Loucy (cell line): ENCODE data around the gene PDE4D.

Source experiments
- H2AFZ ChIP-seq: fragments of 200-600 bp; sonication (generic); 2 replicates; pipeline ENCODE4 v1.6.0; 2016; ENCODE audit warnings: antibody characterized with exemption, mild to moderate bottlenecking, low read length, moderate library complexity
- H3F3A ChIP-seq: fragments of 200-600 bp; 2 replicates; pipeline ENCODE4 v1.6.0; 2016; ENCODE audit warnings: antibody characterized with exemption, low read depth, mild to moderate bottlenecking
- H3K27me3 ChIP-seq: fragments of 200-600 bp; sonication (generic); 2 replicates; pipeline ENCODE4 v1.6.1; 2014; ENCODE audit warnings: low read length, mild to moderate bottlenecking; ENCODE audit not compliant: insufficient read depth, poor library complexity, severe bottlenecking
- H3K36me3 ChIP-seq: fragments of 200-600 bp; sonication (generic); 2 replicates; pipeline ENCODE4 v1.6.1; 2016; ENCODE audit warnings: low read length; ENCODE audit not compliant: insufficient read depth
- H3K4me1 ChIP-seq: fragments of 200-600 bp; sonication (generic); 2 replicates; pipeline ENCODE4 v1.5.1; 2014; ENCODE audit warnings: low read length, mild to moderate bottlenecking; ENCODE audit not compliant: insufficient read depth, poor library complexity, severe bottlenecking
- H3K4me2 ChIP-seq: fragments of 200-600 bp; sonication (generic); 2 replicates; pipeline ENCODE4 v1.6.0; 2014; ENCODE audit warnings: antibody characterized with exemption, low read length, low read depth, mild to moderate bottlenecking; ENCODE audit not compliant: poor library complexity, severe bottlenecking
- H3K4me3 ChIP-seq: fragments of 200-600 bp; sonication (generic); 2 replicates; pipeline ENCODE4 v1.5.1; 2014; ENCODE audit warnings: low read length, mild to moderate bottlenecking, mixed read lengths; ENCODE audit not compliant: poor library complexity, severe bottlenecking
- H3K79me2 ChIP-seq: fragments of 200-600 bp; sonication (generic); 2 replicates; pipeline ENCODE4 v1.6.1; 2014; ENCODE audit warnings: low read length; ENCODE audit not compliant: insufficient read depth
- H3K9ac ChIP-seq: fragments of 200-600 bp; sonication (generic); 2 replicates; pipeline ENCODE4 v1.6.0; 2014; ENCODE audit warnings: mild to moderate bottlenecking, low read depth, low read length, moderate library complexity; ENCODE audit not compliant: poor library complexity, severe bottlenecking
- H3K9me2 ChIP-seq: fragments of 200-600 bp; sonication (generic); replicated peaks from 2 replicates; pipeline ENCODE4 v1.6.1; 2016; ENCODE audit warnings: low read depth, low read length, mixed read lengths
- H3K9me3 ChIP-seq: fragments of 200-600 bp; sonication (generic); 2 replicates; pipeline ENCODE4 v1.6.1; 2014; ENCODE audit warnings: mild to moderate bottlenecking, antibody characterized with exemption, low read length, low read depth; ENCODE audit not compliant: insufficient read depth
- H4K20me1 ChIP-seq: fragments of 200-600 bp; sonication (generic); 2 replicates; pipeline ENCODE4 v1.6.0; 2014; ENCODE audit warnings: antibody characterized with exemption, low read length, mild to moderate bottlenecking; ENCODE audit not compliant: insufficient read depth, poor library complexity, severe bottlenecking
- EZH2phosphoT487 ChIP-seq: fragments of 200-600 bp; IDR thresholded peaks from 2 replicates; pipeline ENCODE4 v1.6.1; 2018; ENCODE audit warnings: antibody characterized with exemption, mild to moderate bottlenecking, moderate library complexity, borderline replicate concordance
- TF ChIP-seq, protein P1 (sequence below): fragments of 200-600 bp; sonication (generic); conservative IDR thresholded peaks from 2 replicates; pipeline ENCODE4 v1.5.1; 2014; ENCODE audit warnings: mild to moderate bottlenecking, antibody characterized with exemption, low read length

The PDE4D gene

DNA sequence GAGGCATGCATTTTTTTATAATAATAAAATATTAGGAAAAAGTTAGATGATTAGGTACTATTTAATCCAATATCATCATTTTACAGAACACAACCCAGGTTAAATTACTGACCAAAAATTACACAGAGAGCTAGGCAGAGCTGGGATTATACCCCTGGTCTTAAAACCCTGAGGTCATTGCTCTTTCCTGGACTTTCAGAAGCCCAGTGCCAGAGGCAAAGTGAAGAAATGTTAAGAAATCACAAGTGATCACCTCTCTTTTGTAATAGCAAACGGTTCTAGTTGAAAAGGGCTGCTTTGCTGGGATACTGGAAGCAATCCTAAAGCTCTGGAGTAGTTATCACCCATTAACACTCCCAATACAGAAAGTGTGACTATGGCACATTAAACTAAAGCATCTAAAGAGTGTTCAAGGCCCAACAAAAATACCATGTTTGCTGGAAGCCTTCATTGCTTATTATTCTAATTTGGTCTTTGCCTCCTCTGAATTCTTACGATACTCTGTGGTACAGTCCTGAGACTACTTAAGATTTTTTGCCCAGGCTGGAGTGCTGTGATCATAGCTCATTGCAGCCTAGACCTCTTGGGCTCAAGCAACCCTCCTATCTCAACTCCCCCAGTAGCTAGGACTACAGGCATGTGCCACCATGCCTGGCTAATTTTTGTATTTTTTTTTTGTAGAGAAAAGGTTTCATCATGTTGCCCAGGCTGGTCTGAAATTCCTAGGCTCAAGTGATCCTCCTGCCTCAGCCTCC is 734.7 kb downstream of the PDE4D start:
- Histone ChIP-seq H3F3A (no peaks in the 10 kb centered on the region), H2AFZ (no peak overlapping the region), H3K4me3 (no peak overlapping the region), H3K4me1 (no peaks in the 10 kb centered on the region), H3K9me3 (no peaks in the 10 kb centered on the region), H3K36me3 (no peaks in the 10 kb centered on the region), H4K20me1 (no peaks in the 10 kb centered on the region), H3K4me2 (no peak overlapping the region), H3K79me2 (no peaks in the 10 kb centered on the region), H3K27me3 (no peaks in the 10 kb centered on the region), H3K9ac (no peak overlapping the region), H3K9me2 (no peaks in the 10 kb centered on the region)
- TF ChIP-seq EZH2phosphoT487 = no peak
- TF ChIP-seq, protein P1, sequence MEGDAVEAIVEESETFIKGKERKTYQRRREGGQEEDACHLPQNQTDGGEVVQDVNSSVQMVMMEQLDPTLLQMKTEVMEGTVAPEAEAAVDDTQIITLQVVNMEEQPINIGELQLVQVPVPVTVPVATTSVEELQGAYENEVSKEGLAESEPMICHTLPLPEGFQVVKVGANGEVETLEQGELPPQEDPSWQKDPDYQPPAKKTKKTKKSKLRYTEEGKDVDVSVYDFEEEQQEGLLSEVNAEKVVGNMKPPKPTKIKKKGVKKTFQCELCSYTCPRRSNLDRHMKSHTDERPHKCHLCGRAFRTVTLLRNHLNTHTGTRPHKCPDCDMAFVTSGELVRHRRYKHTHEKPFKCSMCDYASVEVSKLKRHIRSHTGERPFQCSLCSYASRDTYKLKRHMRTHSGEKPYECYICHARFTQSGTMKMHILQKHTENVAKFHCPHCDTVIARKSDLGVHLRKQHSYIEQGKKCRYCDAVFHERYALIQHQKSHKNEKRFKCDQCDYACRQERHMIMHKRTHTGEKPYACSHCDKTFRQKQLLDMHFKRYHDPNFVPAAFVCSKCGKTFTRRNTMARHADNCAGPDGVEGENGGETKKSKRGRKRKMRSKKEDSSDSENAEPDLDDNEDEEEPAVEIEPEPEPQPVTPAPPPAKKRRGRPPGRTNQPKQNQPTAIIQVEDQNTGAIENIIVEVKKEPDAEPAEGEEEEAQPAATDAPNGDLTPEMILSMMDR = no peak

- no peaks in the 10 kb centered on the region for H3F3A ChIP-seq
- H2AFZ ChIP-seq = no peak overlapping the region
- H4K20me1 ChIP-seq = no peaks in the 10 kb centered on the region
- TF ChIP-seq, protein P1 = no peak
- no peak for TF ChIP-seq EZH2phosphoT487
- H3K9ac ChIP-seq = no peak overlapping the region
- H3K9me3 ChIP-seq = no peaks in the 10 kb centered on the region
- peaks cover 2% of the 10 kb centered on the region for H3K4me1 ChIP-seq
- no peaks in the 10 kb centered on the region for H3K36me3 ChIP-seq
- H3K79me2 ChIP-seq = no peaks in the 10 kb centered on the region
- H3K4me3 ChIP-seq = no peak overlapping the region
- H3K27me3 ChIP-seq = no peaks in the 10 kb centered on the region
- no peaks in the 10 kb centered on the region for H3K9me2 ChIP-seq
- no peak overlapping the region for H3K4me2 ChIP-seq
These were observed 735.4 kb downstream of the PDE4D start for GRCh38 chr5:59158165-59158564.

DNA sequence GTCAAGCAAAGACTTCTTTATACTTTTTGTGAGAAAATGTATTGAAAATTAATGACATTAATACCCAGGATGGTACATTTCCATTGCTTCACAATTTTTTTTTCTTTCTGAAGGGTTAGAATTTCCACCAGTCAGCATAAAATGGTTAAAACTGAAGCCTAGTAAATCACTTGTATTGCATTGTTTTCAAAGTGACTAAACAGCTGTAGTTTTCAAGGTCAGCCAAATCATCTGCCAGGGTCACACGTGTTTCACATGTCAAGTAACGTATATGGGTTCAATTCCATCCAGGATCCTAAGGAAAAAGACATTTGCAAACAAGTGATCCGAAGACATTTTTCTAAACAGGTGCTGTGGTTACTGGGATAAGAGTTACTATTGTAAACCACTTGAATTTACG is 736.5 kb downstream of the PDE4D start:
- H3K27me3 ChIP-seq = no peaks in the 10 kb centered on the region
- no peaks in the 10 kb centered on the region for H4K20me1 ChIP-seq
- peaks cover 12% of the 10 kb centered on the region for H3K4me1 ChIP-seq
- no peaks in the 10 kb centered on the region for H3K36me3 ChIP-seq
- H3F3A ChIP-seq = no peaks in the 10 kb centered on the region
- H3K79me2 ChIP-seq = no peaks in the 10 kb centered on the region
- no peaks in the 10 kb centered on the region for H3K9me2 ChIP-seq
- H3K9ac ChIP-seq = no peak overlapping the region
- H3K4me2 ChIP-seq = no peak overlapping the region
- H3K9me3 ChIP-seq = no peaks in the 10 kb centered on the region
- no peak for TF ChIP-seq EZH2phosphoT487
- TF ChIP-seq, protein P1 = no peak
- H2AFZ ChIP-seq = no peak overlapping the region
- H3K4me3 ChIP-seq = no peak overlapping the region
